PC-3 (cell line): ENCODE data around the gene EPB41L3. TPM values are rescaled to one million over a fixed set of nuclear protein-coding genes. Genes with fewer than 3 reads are reported as not detected.

ENCODE experiments used
- ATAC-seq: fragments of 200-7000 bp; cut with Tn5 transposase; 2 replicates; pipeline ENCODE4 v1.9.1; 2020; ENCODE audit warnings: mild to moderate bottlenecking, moderate library complexity
- BruUV-seq: library from RNA; stranded (reverse); fragments of 400-500 nt; replicated peaks from 2 replicates; lab custom pipeline; 2021; lab: Mats Ljungman, UMichigan
- CTCF ChIA-PET: fragments of 300-600 bp; sonication (Branson Sonifier 250); formaldehyde crosslinking; loops from one replicate; lab custom pipeline; 2022; ENCODE audit warnings: antibody characterized with exemption; lab: Charles Lee
- POLR2A ChIA-PET: fragments of 300-600 bp; sonication (Branson Sonifier 250); formaldehyde crosslinking; loops from one replicate; lab custom pipeline; 2022; ENCODE audit warnings: antibody characterized with exemption; ENCODE audit not compliant: unreplicated experiment; lab: Charles Lee
- DNase-seq: peaks from one replicate; pipeline ENCODE4 v3.0.0-alpha.2; 2015
- H2AFZ ChIP-seq: fragments of 300-600 bp; sonication (generic); 2 replicates; pipeline ENCODE4 v1.6.0; 2016; ENCODE audit warnings: antibody characterized with exemption, low read length
- H3F3A ChIP-seq: fragments of 300-600 bp; sonication (generic); one replicate; pipeline ENCODE4 v1.6.0; 2017; ENCODE audit warnings: antibody characterized with exemption, low read length, control low read depth, mild to moderate bottlenecking; ENCODE audit not compliant: unreplicated experiment
- H3K27ac ChIP-seq: fragments of 300-600 bp; sonication (generic); 2 replicates; pipeline ENCODE4 v1.5.1; 2016; ENCODE audit warnings: mild to moderate bottlenecking, low read length
- H3K27me3 ChIP-seq: fragments of 300-600 bp; sonication (generic); 2 replicates; pipeline ENCODE4 v1.6.1; 2016; ENCODE audit warnings: low read length, mixed read lengths
- H3K36me3 ChIP-seq: fragments of 300-600 bp; sonication (generic); 2 replicates; pipeline ENCODE4 v1.6.1; 2016; ENCODE audit warnings: low read depth, mixed run types, low read length, mixed read lengths
- H3K4me1 ChIP-seq: fragments of 300-600 bp; sonication (generic); 2 replicates; pipeline ENCODE4 v1.5.1; 2016; ENCODE audit warnings: low read length; ENCODE audit not compliant: insufficient read depth
- H3K4me2 ChIP-seq: fragments of 300-600 bp; sonication (generic); 2 replicates; pipeline ENCODE4 v1.6.0; 2016; ENCODE audit warnings: low read length
- H3K4me3 ChIP-seq: fragments of 300-600 bp; sonication (generic); 2 replicates; pipeline ENCODE4 v1.5.1; 2016; ENCODE audit warnings: mild to moderate bottlenecking, low read length, mixed read lengths
- H3K79me2 ChIP-seq: fragments of 300-600 bp; sonication (generic); 2 replicates; pipeline ENCODE4 v1.6.1; 2017; ENCODE audit warnings: low read length, mixed read lengths
- H3K9ac ChIP-seq: fragments of 300-600 bp; sonication (generic); 2 replicates; pipeline ENCODE4 v1.6.0; 2016; ENCODE audit warnings: mild to moderate bottlenecking, low read length
- H3K9me2 ChIP-seq: fragments of 300-600 bp; sonication (generic); replicated peaks from 2 replicates; pipeline ENCODE4 v1.6.1; 2016; ENCODE audit warnings: mixed run types, low read length, mixed read lengths
- H3K9me3 ChIP-seq: fragments of 300-600 bp; sonication (generic); 2 replicates; pipeline ENCODE4 v1.6.1; 2016; ENCODE audit warnings: low read length, mixed read lengths
- H4K20me1 ChIP-seq: fragments of 300-600 bp; sonication (generic); 2 replicates; pipeline ENCODE4 v1.6.1; 2016; ENCODE audit warnings: low read length, mixed read lengths
- EZH2 ChIP-seq: fragments of 300-600 bp; sonication (generic); IDR thresholded peaks from one replicate; pipeline ENCODE4 v1.6.1; 2017; ENCODE audit warnings: antibody characterized with exemption, mild to moderate bottlenecking, low read length; ENCODE audit not compliant: unreplicated experiment
- EZH2phosphoT487 ChIP-seq: fragments of 300-600 bp; sonication (generic); IDR thresholded peaks from 2 replicates; pipeline ENCODE4 v1.6.1; 2018; ENCODE audit warnings: mild to moderate bottlenecking, antibody characterized with exemption, low read length, borderline replicate concordance
- intact Hi-C: fragments of 100-400 bp; cut with micrococcal nuclease; formaldehyde crosslinking; loops from 2 replicates; pipeline ENCODE4 v1.9.0; 2023
- total RNA-seq: library from RNA; depleted of rRNA; stranded (reverse); fragments of >200 nt; gene quantifications from 2 replicates; pipeline ENCODE4 v1.2.3, GENCODE V29; 2014
- TF ChIP-seq, protein P1 (sequence below): fragments of 300-600 bp; sonication (generic); conservative IDR thresholded peaks from 2 replicates; pipeline ENCODE4 v1.5.1; 2017; ENCODE audit warnings: antibody characterized with exemption, low read depth, mild to moderate bottlenecking, low read length

The EPB41L3 gene
- total RNA-seq, 1 experiment from 2014 or later = 39.5 TPM

DNA sequence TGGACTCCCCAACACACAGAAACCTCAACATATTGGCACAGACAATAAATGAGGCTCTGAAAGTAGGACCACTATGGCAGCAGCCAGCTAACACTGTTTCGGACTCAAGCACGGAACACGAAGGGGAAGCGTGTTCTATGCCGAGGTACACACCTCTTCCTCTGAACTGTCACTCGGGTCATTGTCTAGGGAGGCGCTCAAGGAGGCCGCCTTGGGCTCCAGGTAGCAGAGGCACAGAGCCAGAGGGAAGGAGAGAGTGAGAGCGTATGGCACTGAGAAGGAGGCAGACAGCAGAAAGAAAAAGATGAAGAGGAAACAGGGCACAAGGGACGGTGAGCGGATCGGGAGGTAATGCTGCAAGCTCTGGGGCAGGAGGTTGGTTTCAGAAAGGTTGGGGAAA, 128.1 kb downstream of the EPB41L3 start:
- Histone ChIP-seq H3K4me1 (no peaks in the 10 kb centered on the region), H2AFZ (no peak overlapping the region), H3F3A (no peaks in the 10 kb centered on the region), H3K9ac (no peak overlapping the region), H3K27me3 (no peaks in the 10 kb centered on the region), H3K27ac (no peak overlapping the region), H3K79me2 (no peaks in the 10 kb centered on the region), H3K36me3 (no peaks in the 10 kb centered on the region), H4K20me1 (no peaks in the 10 kb centered on the region), H3K9me2 (no peaks in the 10 kb centered on the region), H3K4me3 (no peak overlapping the region), H3K9me3 (no peaks in the 10 kb centered on the region), H3K4me2 (no peak overlapping the region)
- no peak for DNase-seq
- no TSS peak for BruUV-seq
- POLR2A ChIA-PET = no interaction called here
- intact Hi-C loops = no loop called here
- ATAC-seq = no peak
- TF ChIP-seq, protein P1, sequence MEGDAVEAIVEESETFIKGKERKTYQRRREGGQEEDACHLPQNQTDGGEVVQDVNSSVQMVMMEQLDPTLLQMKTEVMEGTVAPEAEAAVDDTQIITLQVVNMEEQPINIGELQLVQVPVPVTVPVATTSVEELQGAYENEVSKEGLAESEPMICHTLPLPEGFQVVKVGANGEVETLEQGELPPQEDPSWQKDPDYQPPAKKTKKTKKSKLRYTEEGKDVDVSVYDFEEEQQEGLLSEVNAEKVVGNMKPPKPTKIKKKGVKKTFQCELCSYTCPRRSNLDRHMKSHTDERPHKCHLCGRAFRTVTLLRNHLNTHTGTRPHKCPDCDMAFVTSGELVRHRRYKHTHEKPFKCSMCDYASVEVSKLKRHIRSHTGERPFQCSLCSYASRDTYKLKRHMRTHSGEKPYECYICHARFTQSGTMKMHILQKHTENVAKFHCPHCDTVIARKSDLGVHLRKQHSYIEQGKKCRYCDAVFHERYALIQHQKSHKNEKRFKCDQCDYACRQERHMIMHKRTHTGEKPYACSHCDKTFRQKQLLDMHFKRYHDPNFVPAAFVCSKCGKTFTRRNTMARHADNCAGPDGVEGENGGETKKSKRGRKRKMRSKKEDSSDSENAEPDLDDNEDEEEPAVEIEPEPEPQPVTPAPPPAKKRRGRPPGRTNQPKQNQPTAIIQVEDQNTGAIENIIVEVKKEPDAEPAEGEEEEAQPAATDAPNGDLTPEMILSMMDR = no peak
- TF ChIP-seq EZH2phosphoT487 (no peak), EZH2 (no peak)
- CTCF ChIA-PET = no interaction called here

DNA sequence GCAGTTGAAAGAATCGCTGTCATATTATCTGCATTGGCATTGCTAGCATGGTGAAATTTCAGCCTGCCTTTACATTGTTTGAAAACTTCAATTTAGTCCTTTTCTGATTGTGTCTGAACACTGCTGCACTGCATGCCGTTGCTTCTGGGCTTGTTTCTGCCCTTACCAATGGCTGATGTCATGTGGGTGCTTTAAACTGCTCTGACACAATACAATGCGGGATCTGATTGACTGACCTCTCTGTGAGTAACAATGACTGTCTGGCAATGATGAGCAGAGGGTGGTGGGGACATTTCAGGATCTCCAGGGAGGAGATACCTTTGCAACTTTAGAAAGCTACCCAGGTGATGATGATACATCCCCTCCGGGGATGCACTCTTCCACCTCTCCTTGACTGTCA, 128.8 kb downstream of the EPB41L3 start:
- H3K27ac ChIP-seq = no peak overlapping the region
- no peaks in the 10 kb centered on the region for H4K20me1 ChIP-seq
- H3K9me3 ChIP-seq = no peaks in the 10 kb centered on the region
- no peak overlapping the region for H3K9ac ChIP-seq
- no peak overlapping the region for H3K4me3 ChIP-seq
- no TSS peak for BruUV-seq
- no peak for ATAC-seq
- no peaks in the 10 kb centered on the region for H3K9me2 ChIP-seq
- H3K36me3 ChIP-seq = no peaks in the 10 kb centered on the region
- TF ChIP-seq EZH2phosphoT487 = no peak
- no peak for TF ChIP-seq EZH2
- TF ChIP-seq, protein P1 = no peak
- H3F3A ChIP-seq = no peaks in the 10 kb centered on the region
- intact Hi-C loops = no loop called here
- DNase-seq = no peak
- H2AFZ ChIP-seq = no peak overlapping the region
- no peaks in the 10 kb centered on the region for H3K4me1 ChIP-seq
- no peaks in the 10 kb centered on the region for H3K27me3 ChIP-seq
- POLR2A ChIA-PET = no interaction called here
- CTCF ChIA-PET = no interaction called here
- H3K4me2 ChIP-seq = no peak overlapping the region
- H3K79me2 ChIP-seq = no peaks in the 10 kb centered on the region

DNA sequence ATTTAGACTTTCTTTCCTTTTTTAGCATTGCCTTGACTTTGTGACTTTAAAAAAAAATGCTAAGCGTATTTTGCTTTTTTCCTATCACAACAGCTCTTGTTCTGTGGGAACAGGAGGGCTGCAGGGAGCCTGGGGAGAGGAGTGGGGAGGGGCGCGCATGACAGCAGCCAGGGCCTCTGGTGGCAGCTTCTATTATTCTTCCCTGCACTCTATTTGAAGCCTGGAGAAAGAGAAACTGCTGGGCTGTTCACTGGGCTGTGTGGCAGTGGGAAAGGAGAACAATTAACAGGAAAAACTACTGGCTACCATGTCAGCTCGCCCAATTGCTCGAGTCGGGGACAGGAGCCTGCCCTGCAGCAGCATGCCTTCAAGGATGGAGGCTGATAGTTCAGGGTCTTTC, 129.3 kb downstream of the EPB41L3 start:
- no peak overlapping the region for H3K27ac ChIP-seq
- ChIA-PET CTCF (no interaction called here), POLR2A (no interaction called here)
- ATAC-seq = no peak
- H3K9ac ChIP-seq = no peak overlapping the region
- no peaks in the 10 kb centered on the region for H3K27me3 ChIP-seq
- H3K9me3 ChIP-seq = no peaks in the 10 kb centered on the region
- H2AFZ ChIP-seq = no peak overlapping the region
- no peak for DNase-seq
- no peaks in the 10 kb centered on the region for H3K36me3 ChIP-seq
- no peaks in the 10 kb centered on the region for H3K79me2 ChIP-seq
- H3K4me2 ChIP-seq = no peak overlapping the region
- no peaks in the 10 kb centered on the region for H3K4me1 ChIP-seq
- H4K20me1 ChIP-seq = no peaks in the 10 kb centered on the region
- no TSS peak for BruUV-seq
- no peak overlapping the region for H3K4me3 ChIP-seq
- TF ChIP-seq EZH2phosphoT487 = no peak
- intact Hi-C loops = no loop called here
- no peaks in the 10 kb centered on the region for H3F3A ChIP-seq
- no peaks in the 10 kb centered on the region for H3K9me2 ChIP-seq
